ENCODE results near the gene CALU. TPM values are rescaled to one million over a fixed set of nuclear protein-coding genes. Genes with fewer than 3 reads are reported as not detected.
A peak's percentile ranks its signal among the peaks of the same experiment; 100 is the strongest.

CALU gene
- polyA plus RNA-seq, 1 experiment, result 346 TPM

GRCh38 chr7:128739990-128740682, 977 bp downstream of the CALU start:
- Histone ChIP-seq H3K27me3 (ENCODE audit: control insufficient read depth, insufficient read depth, low read length) (no peaks in the 10 kb centered on the region), H3K36me3 (ENCODE audit: control insufficient read depth, insufficient read depth, low read length) (no peaks in the 10 kb centered on the region), H3K4me3 (ENCODE audit: low read depth, low read length) (peak overlapping the region; percentile 81)
- CTCF ChIA-PET, result interaction anchor here (0.9 to 2.6 kb wide), 6 partner anchors 16 to 352 kb away, joined by 3 to 12 read pairs (median 5); no protein-coding TSS in a partner anchor
- no peak for TF ChIP-seq CTCF (IDR thresholded peaks at IDR 0.05; ENCODE audit: insufficient read depth, low read depth, low read length)
- no peak for DNase-seq (ENCODE audit: low read depth)
- POLR2A ChIA-PET, result interaction anchor here (0.6 to 3.3 kb wide), 7 partner anchors 12 to 92 kb away, joined by 3 to 19 read pairs (median 10); no protein-coding TSS in a partner anchor

GRCh38 chr7:128740996-128741395, 1.8 kb downstream of the CALU start:
- ChIA-PET POLR2A (interaction anchor here (0.6 to 3.3 kb wide), 3 partner anchors 15 to 90 kb away, joined by 3 to 19 read pairs (median 3); no protein-coding TSS in a partner anchor), CTCF (interaction anchor here (1.0 to 2.6 kb wide), 6 partner anchors 12 to 353 kb away, joined by 3 to 12 read pairs (median 6); no protein-coding TSS in a partner anchor)
- Histone ChIP-seq H3K27me3 (ENCODE audit: control insufficient read depth, insufficient read depth, low read length) (no peaks in the 10 kb centered on the region), H3K4me3 (ENCODE audit: low read depth, low read length) (peak overlapping the region; percentile 81), H3K36me3 (ENCODE audit: control insufficient read depth, insufficient read depth, low read length) (peaks cover 2% of the 10 kb centered on the region)
- TF ChIP-seq CTCF (IDR thresholded peaks at IDR 0.05; ENCODE audit: insufficient read depth, low read depth, low read length), result no peak
- no peak for DNase-seq (ENCODE audit: low read depth)

GRCh38 chr7:128741491-128741890, 2.3 kb downstream of the CALU start:
- peak overlapping the region; percentile 81 for H3K4me3 ChIP-seq (ENCODE audit: low read depth, low read length)
- H3K27me3 ChIP-seq (ENCODE audit: control insufficient read depth, insufficient read depth, low read length), result no peaks in the 10 kb centered on the region
- no peak for TF ChIP-seq CTCF (IDR thresholded peaks at IDR 0.05; ENCODE audit: insufficient read depth, low read depth, low read length)
- H3K36me3 ChIP-seq (ENCODE audit: control insufficient read depth, insufficient read depth, low read length), result peaks cover 2% of the 10 kb centered on the region
- POLR2A ChIA-PET, result interaction anchor here (1.0 to 3.3 kb wide), 3 partner anchors 13 to 89 kb away, joined by 3 to 19 read pairs (median 3); no protein-coding TSS in a partner anchor
- CTCF ChIA-PET, result interaction anchor here (1.0 to 2.6 kb wide), 6 partner anchors 11 to 354 kb away, joined by 3 to 12 read pairs (median 6); no protein-coding TSS in a partner anchor
- no peak for DNase-seq (ENCODE audit: low read depth)

- CTCF ChIA-PET, result interaction anchor here (0.6 to 2.6 kb wide), 5 partner anchors 9 to 141 kb away, joined by 3 to 9 read pairs (median 5); no protein-coding TSS in a partner anchor
- Histone ChIP-seq H3K27me3 (ENCODE audit: control insufficient read depth, insufficient read depth, low read length) (no peaks in the 10 kb centered on the region), H3K4me3 (ENCODE audit: low read depth, low read length) (no peak overlapping the region), H3K36me3 (ENCODE audit: control insufficient read depth, insufficient read depth, low read length) (peaks cover 2% of the 10 kb centered on the region)
- TF ChIP-seq CTCF (IDR thresholded peaks at IDR 0.05; ENCODE audit: insufficient read depth, low read depth, low read length), result no peak
- peak; percentile 51 for DNase-seq (ENCODE audit: low read depth)
- POLR2A ChIA-PET, result interaction anchor here (1.0 to 3.3 kb wide), 2 partner anchors 14 kb away, joined by 3 to 19 read pairs; no protein-coding TSS in a partner anchor
Observed at GRCh38 chr7:128742206-128742605, 3.0 kb downstream of the CALU start.

GRCh38 chr7:128743112-128743772, 4.1 kb downstream of the CALU start:
- TF ChIP-seq CTCF (IDR thresholded peaks at IDR 0.05; ENCODE audit: insufficient read depth, low read depth, low read length), result no peak
- Histone ChIP-seq H3K27me3 (ENCODE audit: control insufficient read depth, insufficient read depth, low read length) (no peaks in the 10 kb centered on the region), H3K36me3 (ENCODE audit: control insufficient read depth, insufficient read depth, low read length) (peaks cover 2% of the 10 kb centered on the region), H3K4me3 (ENCODE audit: low read depth, low read length) (no peak overlapping the region)
- no peak for DNase-seq (ENCODE audit: low read depth)
- POLR2A ChIA-PET, result no interaction called here
- CTCF ChIA-PET, result interaction anchor here (0.7 to 1.4 kb wide), 2 partner anchors 12 to 140 kb away, joined by 5 read pairs; no protein-coding TSS in a partner anchor
